T-helper 2 cell treated with Interferon-gamma antibody and Interleukin-4, amounts not matched to agents 5 μg/mL and 100 μg/mL, for 36 hours (primary cell): Measurements from ENCODE around the gene CES5A.

Source experiments
- DNase-seq: peaks from one replicate; pipeline ENCODE4 v3.0.0; 2021; ENCODE audit warnings: low spot score
- H3K27ac Mint-ChIP-seq: one replicate; pipeline ENCODE4 v1.8.0; 2021; ENCODE audit warnings: mild to moderate bottlenecking, mixed read lengths
- H3K27me3 Mint-ChIP-seq: one replicate; pipeline ENCODE4 v1.8.0; 2021; ENCODE audit warnings: low read depth, mixed read lengths
- H3K36me3 Mint-ChIP-seq: one replicate; pipeline ENCODE4 v1.8.0; 2021; ENCODE audit warnings: low read depth, mixed read lengths
- H3K4me1 Mint-ChIP-seq: one replicate; pipeline ENCODE4 v1.8.0; 2021; ENCODE audit warnings: low read depth, mixed read lengths
- H3K4me3 Mint-ChIP-seq: one replicate; pipeline ENCODE4 v1.8.0; 2022; ENCODE audit warnings: mild to moderate bottlenecking, moderate library complexity, mixed read lengths
- H3K9me3 Mint-ChIP-seq: one replicate; pipeline ENCODE4 v1.8.0; 2021; ENCODE audit warnings: mixed read lengths

The CES5A gene

DNA sequence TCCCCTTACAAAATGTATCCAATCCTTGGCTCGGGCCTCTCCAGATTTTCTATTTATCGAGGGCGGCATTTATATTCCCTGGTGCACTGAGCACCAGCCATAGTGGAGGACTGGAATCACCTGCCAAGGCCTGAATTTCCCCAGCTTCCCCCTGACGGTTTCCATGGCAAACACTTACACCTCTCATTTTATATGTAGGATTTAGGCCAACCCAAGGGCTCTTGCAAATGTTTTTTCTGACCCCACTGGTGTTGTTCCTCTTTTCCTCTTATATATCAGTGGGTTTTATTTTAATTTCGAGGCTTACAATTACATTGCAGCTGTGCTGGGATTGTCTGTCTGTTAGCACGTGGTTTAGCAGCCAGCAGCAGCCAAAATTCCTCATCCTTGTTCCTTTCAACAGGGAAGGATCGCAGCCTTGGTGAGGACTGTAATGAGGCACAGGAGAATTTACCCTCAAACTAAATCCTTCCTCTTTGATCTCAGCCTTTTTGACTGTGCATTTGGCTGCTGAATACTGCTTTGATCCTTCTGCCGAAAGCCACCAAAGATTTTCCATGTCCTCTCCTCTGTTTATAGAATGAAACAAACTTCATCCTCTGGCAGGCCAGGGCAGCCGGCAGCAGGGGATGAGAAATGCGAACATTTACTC lies 26.5 kb upstream of the CES5A start:
- peaks cover 22% of the 10 kb centered on the region for H3K9me3 Mint-ChIP-seq
- no peak overlapping the region for H3K27ac Mint-ChIP-seq

DNA sequence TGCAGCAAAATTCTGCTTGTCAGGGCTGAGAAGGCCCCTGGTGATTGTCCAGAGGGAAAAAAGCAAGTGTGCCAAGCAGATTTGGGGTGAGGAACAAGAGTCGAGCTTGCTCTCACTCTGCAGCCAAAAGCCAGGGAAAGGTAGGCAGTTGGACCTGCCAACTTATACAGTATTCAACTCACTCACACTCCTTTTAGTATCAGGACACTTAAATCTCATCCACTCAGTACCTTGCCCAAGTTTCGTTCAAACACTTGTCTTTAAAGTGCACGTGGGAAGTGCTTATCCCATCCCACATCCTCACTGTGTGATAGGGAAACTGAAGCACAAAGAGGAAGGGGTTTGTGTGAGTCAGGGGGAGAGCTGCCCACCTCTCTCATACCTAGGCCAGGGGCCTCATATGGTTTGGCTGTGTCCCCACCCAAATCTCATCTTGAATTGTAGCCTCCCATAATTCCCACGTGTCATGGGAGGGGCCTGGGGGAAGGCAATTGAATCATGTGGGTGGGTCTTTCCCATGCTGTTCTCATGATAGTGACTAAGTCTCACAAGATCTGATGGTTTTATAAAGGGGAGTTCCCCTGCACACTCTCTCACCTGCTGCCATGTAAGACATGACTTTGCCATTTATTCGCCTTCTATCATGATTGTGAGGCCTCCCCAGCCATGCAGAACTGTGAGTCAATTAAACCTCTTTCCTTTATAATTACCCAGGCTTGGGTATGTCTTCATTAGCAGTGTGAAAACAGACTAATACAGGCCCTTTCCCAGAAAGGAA lies 25.6 kb upstream of the CES5A start:
- Mint-ChIP-seq H3K4me3 (no peak overlapping the region), H3K9me3 (peaks cover 25% of the 10 kb centered on the region), H3K27me3 (no peaks in the 10 kb centered on the region), H3K36me3 (no peaks in the 10 kb centered on the region), H3K4me1 (no peaks in the 10 kb centered on the region), H3K27ac (no peak overlapping the region)
- DNase-seq: no peak

More for the DNA sequence above, 26.5 kb upstream of the CES5A start:
- no peaks in the 10 kb centered on the region for H3K4me1 Mint-ChIP-seq
- no peak overlapping the region for H3K4me3 Mint-ChIP-seq
- no peak for DNase-seq
- H3K36me3 Mint-ChIP-seq: no peaks in the 10 kb centered on the region
- H3K27me3 Mint-ChIP-seq: no peaks in the 10 kb centered on the region

DNA sequence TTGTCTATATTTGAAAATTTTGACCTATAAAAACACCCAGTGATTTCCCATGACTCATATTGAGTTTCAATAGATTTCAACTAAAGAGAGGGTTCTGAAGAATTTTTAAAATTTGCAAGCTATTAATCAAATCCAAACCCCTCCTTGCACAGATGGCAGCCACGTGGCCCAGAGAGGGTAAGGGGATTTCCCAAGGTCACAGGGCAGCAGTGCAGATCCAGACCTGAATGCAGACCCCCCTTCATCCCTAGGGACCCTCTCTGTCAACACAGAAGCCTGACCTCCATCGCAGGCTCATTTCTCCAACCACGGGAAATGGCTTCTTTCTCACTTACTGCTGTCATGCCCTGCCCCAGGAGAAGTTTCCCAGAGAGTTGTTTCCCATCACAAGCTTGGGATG lies 24.7 kb upstream of the CES5A start:
- no peaks in the 10 kb centered on the region for H3K4me1 Mint-ChIP-seq
- no peak overlapping the region for H3K27ac Mint-ChIP-seq

DNA sequence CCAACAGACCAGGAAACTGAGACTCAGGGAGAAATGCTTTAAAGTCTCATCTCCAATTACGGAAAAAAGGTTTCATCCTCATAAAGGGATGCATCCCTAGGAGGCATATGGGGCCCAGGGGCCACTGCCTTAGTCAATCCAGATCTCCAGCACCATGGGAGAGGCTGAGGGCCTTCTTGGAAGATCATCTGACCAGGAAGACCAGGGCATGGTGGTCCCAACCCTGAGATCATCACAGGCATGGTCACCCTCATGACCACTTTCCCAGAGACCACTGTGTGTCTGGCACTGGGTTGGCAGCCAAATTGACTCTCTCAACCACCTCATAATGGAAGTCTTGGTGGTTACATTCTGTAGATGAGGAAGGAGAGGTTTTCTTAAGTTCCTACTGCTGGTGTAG lies 23.4 kb upstream of the CES5A start:
- Mint-ChIP-seq H3K36me3 (no peaks in the 10 kb centered on the region), H3K4me1 (no peaks in the 10 kb centered on the region), H3K4me3 (no peak overlapping the region), H3K27ac (no peak overlapping the region), H3K27me3 (no peaks in the 10 kb centered on the region), H3K9me3 (peaks cover 18% of the 10 kb centered on the region)
- DNase-seq: no peak

More for the DNA sequence above, 24.7 kb upstream of the CES5A start:
- no peak for DNase-seq
- Mint-ChIP-seq H3K9me3 (peaks cover 25% of the 10 kb centered on the region), H3K27me3 (no peaks in the 10 kb centered on the region), H3K36me3 (no peaks in the 10 kb centered on the region), H3K4me3 (no peak overlapping the region)

DNA sequence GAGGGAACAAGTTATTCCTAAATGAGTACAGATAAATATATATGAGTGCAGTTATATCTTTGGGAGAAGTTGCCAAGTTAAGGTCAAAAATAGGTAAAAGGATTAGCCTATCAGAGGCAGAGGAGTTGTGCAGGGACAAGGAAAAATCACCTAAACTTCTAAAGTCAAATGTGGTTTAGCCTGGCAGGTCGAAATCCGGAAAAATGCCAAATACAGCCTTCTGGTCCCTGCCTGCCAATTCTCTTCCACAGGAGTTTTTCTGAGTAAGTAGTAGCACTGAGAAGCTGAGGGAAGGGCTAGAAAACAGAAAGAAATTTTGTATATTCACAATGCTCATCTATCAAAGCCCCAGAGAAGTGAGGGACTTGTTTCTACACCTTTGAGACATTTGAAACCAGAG lies 17.6 kb upstream of the CES5A start:
- peaks cover 33% of the 10 kb centered on the region for H3K9me3 Mint-ChIP-seq
- no peak overlapping the region for H3K4me3 Mint-ChIP-seq
- H3K4me1 Mint-ChIP-seq: no peaks in the 10 kb centered on the region
- H3K27ac Mint-ChIP-seq: no peak overlapping the region
- no peaks in the 10 kb centered on the region for H3K27me3 Mint-ChIP-seq
- no peaks in the 10 kb centered on the region for H3K36me3 Mint-ChIP-seq
- no peak for DNase-seq

DNA sequence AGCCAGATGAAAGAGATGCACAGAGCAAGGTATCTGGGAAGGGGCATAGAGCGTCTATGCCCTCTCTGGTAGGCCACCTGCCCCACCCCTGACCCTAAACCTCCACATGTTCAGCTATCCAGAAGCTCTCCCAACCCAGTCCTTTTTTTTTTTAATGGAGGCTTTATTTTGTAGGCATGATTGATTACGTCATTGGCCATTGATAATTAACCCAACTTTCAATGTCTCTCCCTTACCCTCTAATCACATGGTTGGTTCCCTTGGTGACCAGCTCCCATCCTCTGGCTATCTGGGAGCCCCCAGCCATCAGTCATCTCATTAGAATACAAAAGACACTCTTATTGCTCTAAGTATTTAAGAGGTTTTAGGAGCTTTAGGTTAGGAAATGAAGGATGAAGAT lies 14.3 kb upstream of the CES5A start:
- H3K27me3 Mint-ChIP-seq: no peaks in the 10 kb centered on the region
- no peak for DNase-seq
- H3K4me3 Mint-ChIP-seq: no peak overlapping the region
- H3K4me1 Mint-ChIP-seq: no peaks in the 10 kb centered on the region
- peaks cover 25% of the 10 kb centered on the region for H3K9me3 Mint-ChIP-seq
- no peak overlapping the region for H3K27ac Mint-ChIP-seq
- no peaks in the 10 kb centered on the region for H3K36me3 Mint-ChIP-seq

DNA sequence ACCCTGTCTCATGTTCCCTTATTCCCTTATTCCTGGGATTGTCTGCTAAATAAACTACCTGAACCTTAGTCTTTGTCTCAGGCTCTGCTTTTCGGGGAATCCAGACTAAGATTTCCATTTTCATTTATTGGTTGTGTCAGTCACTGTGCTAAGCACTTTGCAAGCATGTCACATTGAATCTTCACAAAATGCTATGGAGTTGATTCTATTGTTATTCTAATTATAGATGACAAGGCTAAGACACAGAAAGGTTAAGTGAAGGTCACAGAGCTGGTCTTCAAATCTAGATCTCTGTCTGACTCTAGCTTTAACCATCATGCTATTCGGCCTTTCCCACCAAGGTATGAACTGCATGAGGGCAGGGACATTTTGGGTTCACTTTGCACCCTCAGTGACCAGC lies 13.4 kb upstream of the CES5A start:
- no peak for DNase-seq
- Mint-ChIP-seq H3K36me3 (no peaks in the 10 kb centered on the region), H3K27me3 (no peaks in the 10 kb centered on the region), H3K4me3 (no peak overlapping the region), H3K9me3 (peaks cover 24% of the 10 kb centered on the region), H3K4me1 (no peaks in the 10 kb centered on the region), H3K27ac (no peak overlapping the region)

GRCh38 chr16:55876854-55877253 lies 1.7 kb upstream of the CES5A start:
- Mint-ChIP-seq H3K4me1 (no peaks in the 10 kb centered on the region), H3K27me3 (no peaks in the 10 kb centered on the region), H3K27ac (no peak overlapping the region), H3K9me3 (no peaks in the 10 kb centered on the region), H3K36me3 (no peaks in the 10 kb centered on the region), H3K4me3 (no peak overlapping the region)
- DNase-seq: no peak

GRCh38 chr16:55873122-55873521 lies 2.1 kb downstream of the CES5A start:
- DNase-seq: no peak
- Mint-ChIP-seq H3K4me1 (no peaks in the 10 kb centered on the region), H3K4me3 (no peak overlapping the region), H3K27ac (no peak overlapping the region), H3K36me3 (no peaks in the 10 kb centered on the region), H3K9me3 (no peaks in the 10 kb centered on the region), H3K27me3 (no peaks in the 10 kb centered on the region)

DNA sequence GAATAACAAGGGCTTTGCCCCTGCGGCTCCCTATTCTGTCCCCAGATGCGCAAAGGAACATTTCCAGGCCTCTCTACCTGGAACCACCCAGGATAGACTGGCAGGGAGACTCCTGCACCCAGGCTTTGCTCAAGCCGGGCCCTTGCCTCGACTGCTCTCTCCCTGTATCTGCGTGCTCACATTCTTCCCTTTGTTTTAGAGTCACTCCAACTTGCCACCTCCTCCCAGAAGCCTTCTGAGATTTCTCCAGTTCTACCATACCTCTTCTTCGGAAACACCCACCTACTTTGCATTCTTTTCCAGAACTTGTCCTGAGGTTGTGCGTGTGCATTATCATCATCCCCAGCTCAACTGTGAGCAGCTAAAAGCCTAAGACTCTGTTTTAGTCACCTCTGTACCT lies 3.0 kb downstream of the CES5A start:
- H3K27me3 Mint-ChIP-seq: no peaks in the 10 kb centered on the region

GRCh38 chr16:55871411-55872038 lies 3.6 kb downstream of the CES5A start:
- no peaks in the 10 kb centered on the region for H3K36me3 Mint-ChIP-seq
- H3K4me1 Mint-ChIP-seq: no peaks in the 10 kb centered on the region

More for the DNA sequence above, 3.0 kb downstream of the CES5A start:
- no peaks in the 10 kb centered on the region for H3K36me3 Mint-ChIP-seq
- no peaks in the 10 kb centered on the region for H3K9me3 Mint-ChIP-seq
- no peak overlapping the region for H3K4me3 Mint-ChIP-seq
- no peak overlapping the region for H3K27ac Mint-ChIP-seq
- no peak for DNase-seq
- H3K4me1 Mint-ChIP-seq: no peaks in the 10 kb centered on the region

GRCh38 chr16:55868980-55869379 lies 6.2 kb downstream of the CES5A start:
- H3K27me3 Mint-ChIP-seq: no peaks in the 10 kb centered on the region
- H3K4me1 Mint-ChIP-seq: no peaks in the 10 kb centered on the region
- H3K36me3 Mint-ChIP-seq: no peaks in the 10 kb centered on the region
- no peaks in the 10 kb centered on the region for H3K9me3 Mint-ChIP-seq
- no peak overlapping the region for H3K27ac Mint-ChIP-seq
- DNase-seq: no peak
- no peak overlapping the region for H3K4me3 Mint-ChIP-seq

More at GRCh38 chr16:55871411-55872038, 3.6 kb downstream of the CES5A start:
- Mint-ChIP-seq H3K9me3 (no peaks in the 10 kb centered on the region), H3K4me3 (no peak overlapping the region), H3K27ac (no peak overlapping the region), H3K27me3 (no peaks in the 10 kb centered on the region)
- DNase-seq: no peak

DNA sequence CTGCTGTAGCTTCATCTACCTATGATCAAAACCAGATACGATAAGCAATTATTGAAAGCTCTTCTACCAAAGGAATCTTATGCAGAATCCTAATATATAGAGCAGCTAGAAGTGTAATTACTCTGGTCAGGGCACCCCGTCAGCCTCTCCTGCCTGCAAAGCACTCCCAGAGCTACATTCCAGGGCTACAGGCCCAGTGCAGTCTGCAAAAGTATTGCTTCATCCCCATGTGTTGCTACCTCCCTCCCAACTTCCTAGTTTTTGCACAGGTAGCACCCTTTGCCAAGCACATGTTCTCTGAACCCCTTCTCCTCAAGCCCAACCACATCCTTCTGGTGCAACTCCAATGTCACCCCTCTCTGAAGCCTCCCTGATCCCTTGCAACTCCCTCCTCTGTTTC lies 7.0 kb downstream of the CES5A start:
- H3K9me3 Mint-ChIP-seq: no peaks in the 10 kb centered on the region
- no peak overlapping the region for H3K27ac Mint-ChIP-seq
- H3K4me1 Mint-ChIP-seq: no peaks in the 10 kb centered on the region
- no peaks in the 10 kb centered on the region for H3K27me3 Mint-ChIP-seq
- no peak for DNase-seq
- no peak overlapping the region for H3K4me3 Mint-ChIP-seq
- H3K36me3 Mint-ChIP-seq: no peaks in the 10 kb centered on the region

- no peaks in the 10 kb centered on the region for H3K27me3 Mint-ChIP-seq
- no peaks in the 10 kb centered on the region for H3K36me3 Mint-ChIP-seq
- DNase-seq: no peak
- no peaks in the 10 kb centered on the region for H3K4me1 Mint-ChIP-seq
- no peak overlapping the region for H3K27ac Mint-ChIP-seq
- H3K4me3 Mint-ChIP-seq: no peak overlapping the region
- H3K9me3 Mint-ChIP-seq: no peaks in the 10 kb centered on the region
Measured at GRCh38 chr16:55861288-55861687, 13.9 kb downstream of the CES5A start.
